ENCODE results near the gene COQ10A.

GRCh38 chr12:56300644-56301464 is 34.1 kb downstream of the COQ10A start:
- TF ChIP-seq, protein P1, sequence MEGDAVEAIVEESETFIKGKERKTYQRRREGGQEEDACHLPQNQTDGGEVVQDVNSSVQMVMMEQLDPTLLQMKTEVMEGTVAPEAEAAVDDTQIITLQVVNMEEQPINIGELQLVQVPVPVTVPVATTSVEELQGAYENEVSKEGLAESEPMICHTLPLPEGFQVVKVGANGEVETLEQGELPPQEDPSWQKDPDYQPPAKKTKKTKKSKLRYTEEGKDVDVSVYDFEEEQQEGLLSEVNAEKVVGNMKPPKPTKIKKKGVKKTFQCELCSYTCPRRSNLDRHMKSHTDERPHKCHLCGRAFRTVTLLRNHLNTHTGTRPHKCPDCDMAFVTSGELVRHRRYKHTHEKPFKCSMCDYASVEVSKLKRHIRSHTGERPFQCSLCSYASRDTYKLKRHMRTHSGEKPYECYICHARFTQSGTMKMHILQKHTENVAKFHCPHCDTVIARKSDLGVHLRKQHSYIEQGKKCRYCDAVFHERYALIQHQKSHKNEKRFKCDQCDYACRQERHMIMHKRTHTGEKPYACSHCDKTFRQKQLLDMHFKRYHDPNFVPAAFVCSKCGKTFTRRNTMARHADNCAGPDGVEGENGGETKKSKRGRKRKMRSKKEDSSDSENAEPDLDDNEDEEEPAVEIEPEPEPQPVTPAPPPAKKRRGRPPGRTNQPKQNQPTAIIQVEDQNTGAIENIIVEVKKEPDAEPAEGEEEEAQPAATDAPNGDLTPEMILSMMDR (IDR thresholded peaks at IDR 0.05; ENCODE audit: low read depth, low read length, missing input control): no peak
- TF ChIP-seq TAF1 (conservative IDR thresholded peaks at IDR 0.05) (no peak), JUND (IDR thresholded peaks at IDR 0.05) (no peak), REST (IDR thresholded peaks at IDR 0.05) (no peak), HNF4A (conservative IDR thresholded peaks at IDR 0.05) (no peak), MAX (IDR thresholded peaks at IDR 0.05) (no peak), RXRA (IDR thresholded peaks at IDR 0.05) (no peak), GABPA (IDR thresholded peaks at IDR 0.05 in 1 of 2, conservative IDR thresholded peaks at IDR 0.05 in 1 of 2) (no peak), RAD21 (IDR thresholded peaks at IDR 0.05) (no peak)
- TF ChIP-seq, protein P2, sequence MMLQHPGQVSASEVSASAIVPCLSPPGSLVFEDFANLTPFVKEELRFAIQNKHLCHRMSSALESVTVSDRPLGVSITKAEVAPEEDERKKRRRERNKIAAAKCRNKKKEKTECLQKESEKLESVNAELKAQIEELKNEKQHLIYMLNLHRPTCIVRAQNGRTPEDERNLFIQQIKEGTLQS (IDR thresholded peaks at IDR 0.05): no peak
